CD4-positive, alpha-beta T cell (primary cell): Measurements from ENCODE around the gene KIAA0825. TPM values are rescaled to one million over a fixed set of nuclear protein-coding genes. Genes with fewer than 3 reads are reported as not detected.

Source experiments
- ATAC-seq: fragments of 200-7000 bp; cut with Tn5 transposase; one replicate; pipeline ENCODE4 v1.10.0; 2022; ENCODE audit warnings: mild to moderate bottlenecking; ENCODE audit not compliant: poor library complexity
- CTCF ChIA-PET: fragments of 350-600 bp; sonication (Branson Sonifier 250); formaldehyde crosslinking; loops from one replicate; lab custom pipeline; 2021; ENCODE audit warnings: antibody characterized with exemption, inconsistent platforms; lab: Charles Lee
- POLR2A ChIA-PET: fragments of 350-600 bp; sonication (Branson Sonifier 250); formaldehyde crosslinking; loops from one replicate; lab custom pipeline; 2021; ENCODE audit warnings: antibody characterized with exemption, inconsistent platforms; lab: Charles Lee
- DNase-seq, 14 experiments: peaks; one replicate each; pipeline ENCODE4 v3.0.0-alpha.2; 2013 to 2020; ENCODE audit warnings: mixed read lengths in 2 of 14
- H3K27ac ChIP-seq, 2 donors: one replicate each; pipeline versions ENCODE4 v1.5.1 to v1.7.0; 2013; ENCODE audit warnings: low read length in 2 of 2, low read depth in 1 of 2, mild to moderate bottlenecking in 1 of 2
- H3K27me3 ChIP-seq, 2 experiments: 1 replicate in 1 of 2; 2 replicates in 1 of 2; pipeline versions ENCODE4 v1.6.1 to v1.7.0; 2013; ENCODE audit warnings: low read length in 2 of 2, control low read depth in 1 of 2, mild to moderate bottlenecking in 1 of 2, moderate library complexity in 1 of 2; ENCODE audit not compliant: insufficient read depth in 2 of 2, control insufficient read depth in 1 of 2
- H3K36me3 ChIP-seq: one replicate; pipeline ENCODE4 v1.6.1; 2013; ENCODE audit warnings: low read length, control low read depth; ENCODE audit not compliant: insufficient read depth
- H3K4me1 ChIP-seq: one replicate; pipeline ENCODE4 v1.6.1; 2013; ENCODE audit warnings: low read length, control low read depth; ENCODE audit not compliant: insufficient read depth
- H3K4me3 ChIP-seq: one replicate; pipeline ENCODE4 v1.5.1; 2013; ENCODE audit warnings: mild to moderate bottlenecking, low read length, moderate library complexity
- H3K9me3 ChIP-seq, 2 experiments: 1 replicate in 1 of 2; 2 replicates in 1 of 2; pipeline versions ENCODE4 v1.6.1 to v1.7.0; 2013; ENCODE audit warnings: low read length in 2 of 2, mild to moderate bottlenecking in 2 of 2, control low read depth in 1 of 2, moderate library complexity in 1 of 2; ENCODE audit not compliant: control insufficient read depth in 1 of 2, insufficient read depth in 1 of 2
- H3K27ac Mint-ChIP-seq: one replicate; pipeline ENCODE4 v1.8.0; 2020; ENCODE audit warnings: mixed read lengths
- H3K27me3 Mint-ChIP-seq: one replicate; pipeline ENCODE4 v1.8.0; 2021; ENCODE audit warnings: mixed read lengths
- H3K36me3 Mint-ChIP-seq: one replicate; pipeline ENCODE4 v1.8.0; 2021; ENCODE audit warnings: low read depth, mixed read lengths
- H3K4me1 Mint-ChIP-seq: one replicate; pipeline ENCODE4 v1.8.0; 2021; ENCODE audit warnings: low read depth, mixed read lengths
- H3K4me3 Mint-ChIP-seq: one replicate; pipeline ENCODE4 v1.8.0; 2020; ENCODE audit warnings: mild to moderate bottlenecking, mixed read lengths
- H3K9me3 Mint-ChIP-seq: one replicate; pipeline ENCODE4 v1.8.0; 2020; ENCODE audit warnings: mixed read lengths
- intact Hi-C, 2 experiments: fragments of 100-400 bp; cut with DNase I in 1 of 2; cut with micrococcal nuclease in 1 of 2; formaldehyde crosslinking; loops; one replicate each; pipeline versions ENCODE4 v1.15.1 to v1.9.0; 2023 to 2025; cut with DNase I, micrococcal nuclease
- total RNA-seq, 174 experiments: library from RNA in 2 of 174; stranded (reverse) in 2 of 174; gene quantifications; one replicate each; pipeline ENCODE4 v1.2.3 and lab custom pipeline; 2021 to 2026
- TF ChIP-seq, protein P1 (sequence below): fragments of 200-600 bp; IDR thresholded peaks from one replicate; pipeline ENCODE4 v1.8.0; 2022; ENCODE audit warnings: antibody characterized with exemption, mild to moderate bottlenecking

Gene KIAA0825
- total RNA-seq, 2 experiments from 2014 or later, result 1.5 to 1.6 TPM

DNA sequence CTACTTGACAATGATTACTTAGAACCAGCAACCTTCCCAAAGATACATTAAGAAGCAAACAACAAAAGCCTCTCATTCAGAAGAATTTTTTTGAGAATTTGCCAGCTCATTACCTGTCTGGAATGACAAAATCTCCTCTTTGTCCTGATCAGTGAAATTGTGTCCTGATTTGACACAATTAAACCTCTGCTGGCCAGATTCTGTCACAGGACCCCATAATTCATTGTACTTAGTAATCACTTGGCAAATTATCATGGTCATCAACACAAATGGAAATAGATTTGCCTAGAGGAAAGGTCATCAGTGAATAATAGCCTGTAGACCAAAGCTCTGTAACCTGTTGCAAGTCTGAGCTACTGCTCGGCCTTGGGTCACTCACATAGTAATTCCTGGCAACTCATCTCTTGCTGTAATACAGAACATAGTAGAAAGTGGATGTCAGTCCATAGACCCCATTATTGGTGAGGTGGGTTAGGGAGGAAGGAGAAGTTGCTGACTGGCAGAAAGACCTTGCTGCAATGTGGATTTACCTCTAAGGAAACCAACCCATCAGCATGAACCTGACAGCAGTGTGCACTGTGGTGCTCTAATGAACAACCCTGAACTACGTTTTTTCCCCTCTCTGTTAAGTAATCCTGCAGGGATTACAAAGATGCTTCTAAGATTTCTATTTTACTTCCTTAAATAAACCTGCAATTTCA is 370.1 kb downstream of the KIAA0825 start:
- no peaks in the 10 kb centered on the region for H3K27me3 Mint-ChIP-seq
- ATAC-seq, result no peak
- CTCF ChIA-PET, result no interaction called here

DNA sequence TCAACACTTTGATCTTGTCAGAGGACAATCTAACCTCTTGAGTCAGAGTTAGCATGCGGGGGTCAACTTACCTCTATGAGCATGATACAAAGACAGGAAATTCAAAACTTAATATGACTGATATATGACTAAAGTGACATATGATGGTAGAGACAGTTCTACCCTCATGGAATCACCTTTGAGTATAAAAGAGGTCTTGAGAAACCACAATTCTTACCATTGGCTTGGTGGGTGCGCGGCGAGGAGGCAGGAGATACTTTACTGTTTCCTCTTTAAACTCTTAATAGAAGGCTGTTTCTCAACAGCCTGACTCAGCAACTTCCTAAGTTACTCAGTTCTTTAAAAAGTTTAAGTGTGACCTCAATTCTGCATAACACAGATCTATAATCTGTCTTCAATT is 372.8 kb downstream of the KIAA0825 start:
- H3K4me3 ChIP-seq, result no peak overlapping the region
- intact Hi-C loops, result no loop called here
- ChIA-PET CTCF (no interaction called here), POLR2A (no interaction called here)
- H3K36me3 Mint-ChIP-seq, result no peaks in the 10 kb centered on the region
- DNase-seq, result peak in 1 of 14 experiments; percentile 2
- H3K27me3 ChIP-seq, result no peaks in the 10 kb centered on the region
- no peaks in the 10 kb centered on the region for H3K4me1 ChIP-seq
- H3K4me1 Mint-ChIP-seq, result no peaks in the 10 kb centered on the region
- no peaks in the 10 kb centered on the region for H3K9me3 ChIP-seq
- no peak overlapping the region for H3K27ac ChIP-seq
- H3K36me3 ChIP-seq, result no peaks in the 10 kb centered on the region
- H3K27me3 Mint-ChIP-seq, result no peaks in the 10 kb centered on the region
- no peaks in the 10 kb centered on the region for H3K9me3 Mint-ChIP-seq
- ATAC-seq, result no peak
- no peak overlapping the region for H3K27ac Mint-ChIP-seq
- no peak overlapping the region for H3K4me3 Mint-ChIP-seq
- TF ChIP-seq, protein P1, sequence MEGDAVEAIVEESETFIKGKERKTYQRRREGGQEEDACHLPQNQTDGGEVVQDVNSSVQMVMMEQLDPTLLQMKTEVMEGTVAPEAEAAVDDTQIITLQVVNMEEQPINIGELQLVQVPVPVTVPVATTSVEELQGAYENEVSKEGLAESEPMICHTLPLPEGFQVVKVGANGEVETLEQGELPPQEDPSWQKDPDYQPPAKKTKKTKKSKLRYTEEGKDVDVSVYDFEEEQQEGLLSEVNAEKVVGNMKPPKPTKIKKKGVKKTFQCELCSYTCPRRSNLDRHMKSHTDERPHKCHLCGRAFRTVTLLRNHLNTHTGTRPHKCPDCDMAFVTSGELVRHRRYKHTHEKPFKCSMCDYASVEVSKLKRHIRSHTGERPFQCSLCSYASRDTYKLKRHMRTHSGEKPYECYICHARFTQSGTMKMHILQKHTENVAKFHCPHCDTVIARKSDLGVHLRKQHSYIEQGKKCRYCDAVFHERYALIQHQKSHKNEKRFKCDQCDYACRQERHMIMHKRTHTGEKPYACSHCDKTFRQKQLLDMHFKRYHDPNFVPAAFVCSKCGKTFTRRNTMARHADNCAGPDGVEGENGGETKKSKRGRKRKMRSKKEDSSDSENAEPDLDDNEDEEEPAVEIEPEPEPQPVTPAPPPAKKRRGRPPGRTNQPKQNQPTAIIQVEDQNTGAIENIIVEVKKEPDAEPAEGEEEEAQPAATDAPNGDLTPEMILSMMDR, result no peak

More for the DNA sequence above, 370.1 kb downstream of the KIAA0825 start:
- no peaks in the 10 kb centered on the region for H3K4me1 Mint-ChIP-seq
- no peaks in the 10 kb centered on the region for H3K36me3 Mint-ChIP-seq
- TF ChIP-seq, protein P1, result no peak
- DNase-seq, result no peak
- no peaks in the 10 kb centered on the region for H3K9me3 Mint-ChIP-seq
- Histone ChIP-seq H3K36me3 (no peaks in the 10 kb centered on the region), H3K27ac (no peak overlapping the region), H3K27me3 (no peaks in the 10 kb centered on the region), H3K4me3 (no peak overlapping the region), H3K4me1 (no peaks in the 10 kb centered on the region), H3K9me3 (no peaks in the 10 kb centered on the region)
- intact Hi-C loops, result no loop called here
- H3K4me3 Mint-ChIP-seq, result no peak overlapping the region
- POLR2A ChIA-PET, result interaction anchor here (0.7 kb wide), 1 partner anchor 40 kb away, joined by 3 read pairs; no protein-coding TSS in a partner anchor
- H3K27ac Mint-ChIP-seq, result no peak overlapping the region

DNA sequence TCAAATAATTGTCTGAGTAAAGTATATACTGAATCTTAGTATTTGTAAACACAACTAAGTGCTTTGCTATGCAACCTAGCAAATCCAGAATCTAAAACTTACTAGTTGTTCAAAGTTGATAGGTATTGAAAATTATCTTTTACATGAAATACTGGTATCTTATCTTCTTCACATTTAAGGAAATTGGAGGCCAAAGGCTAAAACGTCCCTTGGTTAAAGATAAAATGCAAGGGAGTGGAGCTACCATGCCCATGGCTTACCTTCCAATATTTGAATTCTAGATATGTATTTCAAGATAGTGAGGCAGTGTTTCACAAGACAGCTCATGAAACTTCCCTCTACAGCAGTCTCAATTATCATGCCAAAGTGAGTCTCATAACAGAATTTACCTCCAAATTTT is 373.5 kb downstream of the KIAA0825 start:
- intact Hi-C loops, result no loop called here
- H3K4me3 Mint-ChIP-seq, result no peak overlapping the region

More for the DNA sequence above, 373.5 kb downstream of the KIAA0825 start:
- ATAC-seq (no peak), DNase-seq (no peak)
- Mint-ChIP-seq H3K27ac (no peak overlapping the region), H3K36me3 (no peaks in the 10 kb centered on the region), H3K4me1 (no peaks in the 10 kb centered on the region), H3K27me3 (no peaks in the 10 kb centered on the region), H3K9me3 (no peaks in the 10 kb centered on the region)
- Histone ChIP-seq H3K36me3 (no peaks in the 10 kb centered on the region), H3K4me3 (no peak overlapping the region), H3K4me1 (no peaks in the 10 kb centered on the region), H3K27ac (no peak overlapping the region), H3K9me3 (no peaks in the 10 kb centered on the region), H3K27me3 (no peaks in the 10 kb centered on the region)
- TF ChIP-seq, protein P1, result no peak
- POLR2A ChIA-PET, result no interaction called here
- CTCF ChIA-PET, result no interaction called here
